SK-MEL-5 (cell line): ENCODE results near the gene LRMDA. TPM values are rescaled to one million over a fixed set of nuclear protein-coding genes. Genes with fewer than 3 reads are reported as not detected.

Experiments
- DNase-seq: peaks from one replicate; pipeline ENCODE4 v3.0.0-alpha.2; 2016; ENCODE audit warnings: low read depth, low spot score
- in situ Hi-C: cut with HindIII; loops from 2 replicates; pipeline ENCODE4 v1.10.0; 2016; ENCODE audit warnings: low sequenced_read_pairs, high pct_unique_total_duplicates, low pct_unique_long_range_greater_than_20kb
- total RNA-seq: library from RNA; depleted of rRNA; stranded (reverse); fragments of >200 nt; shearing (Covaris generic); gene quantifications from 2 replicates; pipeline ENCODE4 v1.2.3, GENCODE V29; 2014

LRMDA gene
- total RNA-seq, 1 experiment from 2014 or later: 25.2 TPM

- peak; percentile 67 for DNase-seq
- in situ Hi-C loops: no loop called here
Observed at GRCh38 chr10:75788394-75789205, 357.2 kb downstream of the LRMDA start.

GRCh38 chr10:75793848-75794247, 362.4 kb downstream of the LRMDA start:
- in situ Hi-C loops: no loop called here
- no peak for DNase-seq

GRCh38 chr10:75801121-75801520, 369.7 kb downstream of the LRMDA start:
- no peak for DNase-seq
- in situ Hi-C loops: no loop called here

- DNase-seq: no peak
- in situ Hi-C loops: no loop called here
Observed at GRCh38 chr10:75801661-75802060, 370.2 kb downstream of the LRMDA start.

GRCh38 chr10:75803121-75803520, 371.7 kb downstream of the LRMDA start:
- DNase-seq: no peak
- in situ Hi-C loops: no loop called here

GRCh38 chr10:75803816-75804552, 372.6 kb downstream of the LRMDA start:
- DNase-seq: no peak
- in situ Hi-C loops: no loop called here

- in situ Hi-C loops: no loop called here
- no peak for DNase-seq
Observed at GRCh38 chr10:75806186-75806585, 374.8 kb downstream of the LRMDA start.

GRCh38 chr10:75807456-75807855, 376.0 kb downstream of the LRMDA start:
- in situ Hi-C loops: no loop called here

GRCh38 chr10:75809003-75809402, 377.6 kb downstream of the LRMDA start:
- no peak for DNase-seq
- in situ Hi-C loops: no loop called here

More at GRCh38 chr10:75807456-75807855, 376.0 kb downstream of the LRMDA start:
- no peak for DNase-seq

GRCh38 chr10:75814014-75814413, 382.6 kb downstream of the LRMDA start:
- in situ Hi-C loops: no loop called here
- DNase-seq: no peak

GRCh38 chr10:75815066-75815465, 383.6 kb downstream of the LRMDA start:
- DNase-seq: no peak
- in situ Hi-C loops: no loop called here

GRCh38 chr10:75817198-75817597, 385.8 kb downstream of the LRMDA start:
- in situ Hi-C loops: no loop called here
- no peak for DNase-seq

GRCh38 chr10:75818552-75818951, 387.1 kb downstream of the LRMDA start:
- in situ Hi-C loops: no loop called here
- DNase-seq: no peak

- DNase-seq: no peak
- in situ Hi-C loops: no loop called here
Observed at GRCh38 chr10:75825235-75825634, 393.8 kb downstream of the LRMDA start.

GRCh38 chr10:75825661-75826060, 394.2 kb downstream of the LRMDA start:
- in situ Hi-C loops: no loop called here
- no peak for DNase-seq

- no peak for DNase-seq
Observed at GRCh38 chr10:75826846-75827245, 395.4 kb downstream of the LRMDA start.

GRCh38 chr10:75827587-75828021, 396.2 kb downstream of the LRMDA start:
- in situ Hi-C loops: no loop called here

More at GRCh38 chr10:75826846-75827245, 395.4 kb downstream of the LRMDA start:
- in situ Hi-C loops: no loop called here

GRCh38 chr10:75828413-75828812, 397.0 kb downstream of the LRMDA start:
- in situ Hi-C loops: no loop called here

More at GRCh38 chr10:75827587-75828021, 396.2 kb downstream of the LRMDA start:
- no peak for DNase-seq

GRCh38 chr10:75836064-75836463, 404.6 kb downstream of the LRMDA start:
- in situ Hi-C loops: no loop called here
- no peak for DNase-seq

More at GRCh38 chr10:75828413-75828812, 397.0 kb downstream of the LRMDA start:
- DNase-seq: no peak
